ENCODE measurements around the gene NOTCH1.

NOTCH1 gene

GRCh38 chr9:136499071-136499934 lies 46.5 kb downstream of the NOTCH1 start:
- TF ChIP-seq CTCF (IDR thresholded peaks at IDR 0.05; ENCODE audit: insufficient read depth, low read length, missing control alignments), result no peak
- DNase-seq (ENCODE audit: low read depth, low spot score), result no peak
- ChIA-PET CTCF (interaction anchor here (1.2 to 11.1 kb wide), 2 partner anchors 13 to 133 kb away, joined by 4 to 131 read pairs; no protein-coding TSS in a partner anchor), POLR2A (no interaction called here)
- no peak overlapping the region for H3K4me3 ChIP-seq (ENCODE audit: low read depth, low read length)

- ChIA-PET POLR2A (no interaction called here), CTCF (interaction anchor here (1.5 to 11.1 kb wide), 2 partner anchors 12 to 131 kb away, joined by 4 to 131 read pairs; no protein-coding TSS in a partner anchor)
- TF ChIP-seq CTCF (IDR thresholded peaks at IDR 0.05; ENCODE audit: insufficient read depth, low read length, missing control alignments), result no peak
- no peak for DNase-seq (ENCODE audit: low read depth, low spot score)
- no peak overlapping the region for H3K4me3 ChIP-seq (ENCODE audit: low read depth, low read length)
Measured at GRCh38 chr9:136497916-136498695, 47.7 kb downstream of the NOTCH1 start.

- no peak overlapping the region for H3K4me3 ChIP-seq (ENCODE audit: low read depth, low read length)
- CTCF ChIA-PET, result interaction anchor here (0.9 to 11.1 kb wide), 4 partner anchors 11 to 174 kb away, joined by 3 to 131 read pairs (median 8); no protein-coding TSS in a partner anchor
- DNase-seq (ENCODE audit: low read depth, low spot score), result no peak
Measured at GRCh38 chr9:136496801-136497620, 48.8 kb downstream of the NOTCH1 start.

GRCh38 chr9:136496181-136496580 lies 49.7 kb downstream of the NOTCH1 start:
- ChIA-PET POLR2A (no interaction called here), CTCF (interaction anchor here (0.6 to 11.1 kb wide), 4 partner anchors 8 to 175 kb away, joined by 3 to 131 read pairs (median 7); no protein-coding TSS in a partner anchor)
- DNase-seq (ENCODE audit: low read depth, low spot score), result no peak
- no peak overlapping the region for H3K4me3 ChIP-seq (ENCODE audit: low read depth, low read length)
- no peak for TF ChIP-seq CTCF (IDR thresholded peaks at IDR 0.05; ENCODE audit: insufficient read depth, low read length, missing control alignments)

More at GRCh38 chr9:136496801-136497620, 48.8 kb downstream of the NOTCH1 start:
- TF ChIP-seq CTCF (IDR thresholded peaks at IDR 0.05; ENCODE audit: insufficient read depth, low read length, missing control alignments), result no peak
- POLR2A ChIA-PET, result no interaction called here

- H3K4me3 ChIP-seq (ENCODE audit: low read depth, low read length), result no peak overlapping the region
- ChIA-PET POLR2A (no interaction called here), CTCF (interaction anchor here (1.1 to 11.1 kb wide), 4 partner anchors 9 to 136 kb away, joined by 3 to 131 read pairs (median 10); no protein-coding TSS in a partner anchor)
- DNase-seq (ENCODE audit: low read depth, low spot score), result no peak
- no peak for TF ChIP-seq CTCF (IDR thresholded peaks at IDR 0.05; ENCODE audit: insufficient read depth, low read length, missing control alignments)
Measured at GRCh38 chr9:136495238-136495800, 50.5 kb downstream of the NOTCH1 start.
